Measurements from ENCODE around the gene IGF2R.

GRCh38 chr6:160067564-160067963, 98.7 kb downstream of the IGF2R start:
- TF ChIP-seq CTCF (IDR thresholded peaks at IDR 0.05; ENCODE audit: poor library complexity) = no peak
- no peak for TF ChIP-seq EZH2 (IDR thresholded peaks at IDR 0.05; ENCODE audit: borderline replicate concordance)
- no peak for TF ChIP-seq EZH2phosphoT487 (IDR thresholded peaks at IDR 0.05; ENCODE audit: low read depth, severe bottlenecking, unreplicated experiment)
